ENCODE results near the gene TNFRSF21. TPM values are rescaled to one million over a fixed set of nuclear protein-coding genes. Genes with fewer than 3 reads are reported as not detected.
A peak's percentile ranks its signal among the peaks of the same experiment; 100 is the strongest.

Gene TNFRSF21
- total and polyA plus RNA-seq, 9 of the 15 experiments (the other 6 are each of a cell fraction or from before 2014, with no cell fraction given): 0.63 to 5.7 (median 2.2) TPM

- TF ChIP-seq HMBOX1 (IDR thresholded peaks at IDR 0.05) (peak; percentile 81), ZNF644 (tag; IDR thresholded peaks at IDR 0.05; ENCODE audit: low read depth) (no peak), HOXB6 (CRISPR knock-in tag; IDR thresholded peaks at IDR 0.05; ENCODE audit: borderline replicate concordance) (no peak), CEBPG (CRISPR knock-in tag; IDR thresholded peaks at IDR 0.05) (peak; percentile 58; the same call in 1 of the 2 replicates), CEBPG (tag; conservative IDR thresholded peaks at IDR 0.05 in 1 of 2, IDR thresholded peaks at IDR 0.05 in 1 of 2) (peak; percentile 77 to 90), KLF6 (CRISPR knock-in tag; IDR thresholded peaks at IDR 0.05; ENCODE audit: borderline replicate concordance) (peak; percentile 93; the same call in 1 of the 2 replicates), VEZF1 (CRISPR knock-in tag; IDR thresholded peaks at IDR 0.05) (peak; percentile 100), RCOR1 (IDR thresholded peaks at IDR 0.05; ENCODE audit: borderline replicate concordance in 1 of 2, low read depth in 2 of 2, low read length in 2 of 2) (peak in 1 of 2 experiments; percentile 93; a peak in 3 of 4 replicates), C11orf30 (IDR thresholded peaks at IDR 0.05; ENCODE audit: low read depth) (peak; percentile 76), DDX20 (tag; IDR thresholded peaks at IDR 0.05; ENCODE audit: low read depth) (peak; percentile 80), ZSCAN29 (IDR thresholded peaks at IDR 0.05) (no peak), SRSF1 (IDR thresholded peaks at IDR 0.05; ENCODE audit: low read depth, low read length) (no peak), ARNT (IDR thresholded peaks at IDR 0.05) (0 out of 4 replicates have a peak, but pooled peaks of 1 of the 2 experiments have one; percentile 74), ZNF232 (CRISPR knock-in tag; IDR thresholded peaks at IDR 0.05) (no peak; the same call in 1 of the 2 replicates), CREB1 (IDR thresholded peaks at IDR 0.05) (peak; percentile 72; the same call in 1 of the 2 replicates), CREB1 (CRISPR knock-in tag; IDR thresholded peaks at IDR 0.05) (peak; percentile 69; the same call in 1 of the 2 replicates), TEAD4 (IDR thresholded peaks at IDR 0.05; ENCODE audit: low read length) (peak; percentile 59), TEAD4 (CRISPR knock-in tag; IDR thresholded peaks at IDR 0.05; ENCODE audit: borderline replicate concordance) (no peak), BACH1 (tag; IDR thresholded peaks at IDR 0.05) (peak; percentile 53; the same call in 1 of the 2 replicates)
- TF ChIP-seq, protein P1, sequence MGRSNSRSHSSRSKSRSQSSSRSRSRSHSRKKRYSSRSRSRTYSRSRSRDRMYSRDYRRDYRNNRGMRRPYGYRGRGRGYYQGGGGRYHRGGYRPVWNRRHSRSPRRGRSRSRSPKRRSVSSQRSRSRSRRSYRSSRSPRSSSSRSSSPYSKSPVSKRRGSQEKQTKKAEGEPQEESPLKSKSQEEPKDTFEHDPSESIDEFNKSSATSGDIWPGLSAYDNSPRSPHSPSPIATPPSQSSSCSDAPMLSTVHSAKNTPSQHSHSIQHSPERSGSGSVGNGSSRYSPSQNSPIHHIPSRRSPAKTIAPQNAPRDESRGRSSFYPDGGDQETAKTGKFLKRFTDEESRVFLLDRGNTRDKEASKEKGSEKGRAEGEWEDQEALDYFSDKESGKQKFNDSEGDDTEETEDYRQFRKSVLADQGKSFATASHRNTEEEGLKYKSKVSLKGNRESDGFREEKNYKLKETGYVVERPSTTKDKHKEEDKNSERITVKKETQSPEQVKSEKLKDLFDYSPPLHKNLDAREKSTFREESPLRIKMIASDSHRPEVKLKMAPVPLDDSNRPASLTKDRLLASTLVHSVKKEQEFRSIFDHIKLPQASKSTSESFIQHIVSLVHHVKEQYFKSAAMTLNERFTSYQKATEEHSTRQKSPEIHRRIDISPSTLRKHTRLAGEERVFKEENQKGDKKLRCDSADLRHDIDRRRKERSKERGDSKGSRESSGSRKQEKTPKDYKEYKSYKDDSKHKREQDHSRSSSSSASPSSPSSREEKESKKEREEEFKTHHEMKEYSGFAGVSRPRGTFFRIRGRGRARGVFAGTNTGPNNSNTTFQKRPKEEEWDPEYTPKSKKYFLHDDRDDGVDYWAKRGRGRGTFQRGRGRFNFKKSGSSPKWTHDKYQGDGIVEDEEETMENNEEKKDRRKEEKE (IDR thresholded peaks at IDR 0.05; ENCODE audit: borderline replicate concordance in 1 of 2, control insufficient read depth in 1 of 2, low read depth in 2 of 2, low read length in 1 of 2): 0 out of 4 replicates have a peak, but pooled peaks of 1 of the 2 experiments have one; percentile 41
- TF ChIP-seq, protein P2, sequence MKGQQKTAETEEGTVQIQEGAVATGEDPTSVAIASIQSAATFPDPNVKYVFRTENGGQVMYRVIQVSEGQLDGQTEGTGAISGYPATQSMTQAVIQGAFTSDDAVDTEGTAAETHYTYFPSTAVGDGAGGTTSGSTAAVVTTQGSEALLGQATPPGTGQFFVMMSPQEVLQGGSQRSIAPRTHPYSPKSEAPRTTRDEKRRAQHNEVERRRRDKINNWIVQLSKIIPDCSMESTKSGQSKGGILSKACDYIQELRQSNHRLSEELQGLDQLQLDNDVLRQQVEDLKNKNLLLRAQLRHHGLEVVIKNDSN (CRISPR knock-in tag; IDR thresholded peaks at IDR 0.05): no peak
Measured at GRCh38 chr6:47242483-47243386, 67.0 kb downstream of the TNFRSF21 start (continued).
